COLO829 (cell line): Measurements from ENCODE around the gene FARP2.

Source experiments
- DNase-seq: peaks from one replicate; pipeline ENCODE4 v3.0.0; 2012; ENCODE audit warnings: low spot score

Gene FARP2

DNA sequence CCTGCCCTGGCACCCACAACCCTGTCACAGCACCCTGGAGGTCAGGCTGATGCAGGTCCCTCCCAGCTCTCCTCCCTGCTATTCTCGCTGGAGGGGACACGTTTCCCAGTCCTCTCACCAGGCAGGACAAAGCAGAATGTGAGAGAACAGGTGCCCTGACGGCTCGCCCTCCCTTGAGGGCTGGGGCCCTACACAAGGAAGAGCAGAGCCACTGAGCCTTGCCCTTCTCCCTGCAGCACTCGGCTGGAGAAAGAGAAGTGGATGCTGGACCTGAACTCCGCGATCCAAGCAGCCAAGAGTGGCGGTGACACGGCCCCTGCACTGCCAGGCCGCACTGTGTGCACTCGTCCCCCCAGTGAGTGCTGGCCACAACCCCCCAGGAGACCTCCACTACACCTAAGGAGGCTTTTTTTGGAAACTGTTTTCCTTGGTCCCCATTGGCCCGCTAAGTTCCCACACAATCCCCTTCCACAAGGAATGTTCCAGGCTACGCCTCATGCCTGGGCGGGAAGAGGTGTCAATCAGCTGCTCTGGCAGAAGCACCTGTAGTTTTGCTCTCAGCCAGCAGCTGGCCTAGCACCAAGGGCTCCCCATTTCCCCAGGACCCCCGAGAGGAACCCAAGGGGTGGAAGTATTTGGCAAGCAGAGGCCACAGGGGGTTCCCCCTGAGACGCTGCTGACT is 134.9 kb downstream of the FARP2 start:
- DNase-seq, result no peak

DNA sequence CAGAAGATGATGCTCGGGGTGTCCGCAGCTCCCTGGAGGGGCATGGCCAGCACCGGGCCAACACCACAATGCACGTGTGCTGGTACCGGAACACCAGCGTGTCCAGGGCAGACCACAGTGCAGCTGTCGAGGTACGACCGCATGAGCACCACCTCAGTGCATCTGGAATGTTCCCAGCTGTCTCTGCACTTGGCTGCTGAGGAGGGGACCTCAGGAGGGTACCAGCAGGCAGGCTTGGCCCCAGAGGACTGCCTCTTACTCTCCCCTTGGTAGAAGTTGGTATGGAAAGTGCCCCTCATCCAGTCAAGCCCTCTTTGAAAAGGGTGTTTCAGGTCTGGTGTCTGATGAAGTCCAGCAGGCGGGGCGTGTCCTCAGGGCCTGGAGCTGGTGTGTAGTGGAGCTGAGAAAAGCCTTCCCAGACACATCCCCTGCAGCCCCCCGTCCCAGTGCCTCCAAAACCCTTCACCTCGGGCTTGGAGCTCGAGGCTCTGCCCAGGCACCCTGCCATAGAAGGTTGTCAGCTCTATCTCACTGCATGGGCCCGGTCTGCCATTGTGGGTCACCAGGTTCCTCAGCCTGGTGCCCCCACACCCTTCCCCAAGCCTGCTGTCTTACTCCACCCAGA is 135.6 kb downstream of the FARP2 start:
- DNase-seq, result no peak

DNA sequence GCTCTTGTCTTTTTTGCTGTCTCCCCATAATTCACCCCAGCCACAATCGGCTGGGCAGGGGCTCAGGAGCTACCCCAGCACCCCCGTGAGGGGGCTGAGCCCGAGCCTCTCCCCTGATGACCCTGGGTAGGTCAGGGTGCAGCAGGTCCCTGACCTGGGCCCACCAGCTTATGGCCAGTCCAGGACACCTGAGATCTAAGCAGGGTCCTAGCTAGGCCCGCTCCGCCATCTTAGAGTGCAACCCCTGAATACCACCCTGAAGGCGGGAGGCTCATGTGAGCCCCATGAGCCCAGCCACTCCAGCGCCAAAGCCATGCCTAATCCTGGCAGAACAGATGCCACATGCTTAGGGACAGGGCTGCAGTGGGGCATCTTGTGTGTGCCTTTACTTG is 136.1 kb downstream of the FARP2 start:
- no peak for DNase-seq

DNA sequence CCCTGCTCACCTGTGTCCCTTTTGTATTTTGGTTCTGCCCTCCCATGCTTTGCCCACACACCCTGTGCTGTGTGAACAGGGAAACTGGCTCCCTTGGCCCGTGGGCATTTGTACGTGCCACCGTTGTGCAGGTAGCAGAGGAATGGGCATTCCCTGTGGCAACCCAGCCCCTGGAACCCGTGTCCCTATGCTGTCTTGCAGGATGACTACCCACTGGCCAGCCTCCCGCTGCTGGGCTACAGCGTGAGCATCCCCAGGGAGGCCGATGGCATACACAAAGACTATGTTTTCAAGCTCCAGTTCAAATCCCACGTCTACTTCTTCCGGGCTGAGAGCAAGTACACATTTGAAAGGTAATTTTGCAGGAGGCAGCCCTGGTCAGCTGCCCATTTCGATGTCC is 137.0 kb downstream of the FARP2 start:
- no peak for DNase-seq

DNA sequence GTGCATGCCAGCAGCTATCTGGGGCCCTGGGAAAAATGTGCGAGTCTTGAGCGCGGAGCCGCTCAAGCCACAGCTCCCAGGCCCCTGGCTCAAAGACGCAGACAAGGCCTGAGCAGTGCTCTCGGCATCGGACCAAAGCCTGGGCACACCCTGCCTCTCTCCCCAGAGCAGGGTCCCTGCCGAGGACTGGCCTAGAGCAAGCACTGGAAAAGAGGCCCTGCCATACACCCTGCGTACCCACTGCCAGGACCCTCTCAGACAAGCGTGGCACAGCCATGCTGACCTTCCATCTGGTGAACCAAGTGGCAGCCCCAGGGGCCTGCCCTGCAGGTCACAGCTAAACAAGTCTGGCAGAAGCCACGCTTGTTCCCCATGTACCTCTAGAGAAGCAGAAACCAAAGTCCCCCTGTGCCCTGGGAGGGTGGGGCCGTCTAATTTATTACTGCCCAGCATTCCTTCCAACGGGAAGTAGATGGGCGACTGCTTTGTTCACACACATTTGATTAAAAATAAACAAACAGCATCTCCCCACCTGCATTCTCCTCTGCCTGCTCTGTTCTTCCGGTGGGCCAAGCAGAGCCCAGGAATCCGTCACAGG is 138.3 kb downstream of the FARP2 start:
- DNase-seq, result no peak

DNA sequence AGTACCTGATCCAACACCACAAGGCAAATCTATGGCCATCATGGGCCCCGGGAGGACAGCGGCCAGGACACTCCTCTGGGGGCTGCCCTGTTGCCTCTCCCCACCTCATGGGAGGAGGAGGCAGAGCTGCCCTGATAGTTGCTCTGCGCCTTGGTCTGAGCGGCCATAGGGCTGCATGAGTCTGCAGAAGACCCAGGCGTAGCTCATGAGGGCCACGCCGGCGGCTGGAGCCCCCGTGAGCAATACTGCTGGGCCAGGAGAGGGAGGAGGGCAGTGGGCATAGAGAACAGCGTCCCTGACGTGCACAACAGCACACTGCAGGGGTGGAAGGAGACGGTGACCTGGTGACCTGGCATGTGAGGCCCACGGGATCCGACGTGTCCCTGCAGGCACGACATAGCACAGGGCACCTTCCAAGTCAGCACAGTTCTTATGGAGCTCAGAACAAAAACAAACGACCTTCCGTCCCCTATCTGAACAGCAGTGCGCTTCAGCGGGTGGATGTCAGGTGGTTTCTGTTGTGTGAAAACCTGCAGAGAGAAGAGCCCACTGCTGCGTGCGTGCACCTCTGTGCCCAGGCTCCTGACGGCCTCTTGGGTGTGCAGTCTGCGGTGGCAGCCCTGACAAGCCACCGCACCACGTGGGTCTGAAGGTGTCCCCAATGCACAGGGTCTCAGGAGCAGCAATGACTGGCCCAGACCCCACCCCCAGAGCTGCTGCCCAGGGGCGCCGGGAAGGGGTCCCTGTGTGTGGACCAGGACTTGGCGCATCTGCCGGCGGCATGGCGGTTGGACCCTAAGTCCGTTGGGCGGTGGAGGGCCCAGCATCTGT is 139.3 kb downstream of the FARP2 start:
- DNase-seq, result no peak

DNA sequence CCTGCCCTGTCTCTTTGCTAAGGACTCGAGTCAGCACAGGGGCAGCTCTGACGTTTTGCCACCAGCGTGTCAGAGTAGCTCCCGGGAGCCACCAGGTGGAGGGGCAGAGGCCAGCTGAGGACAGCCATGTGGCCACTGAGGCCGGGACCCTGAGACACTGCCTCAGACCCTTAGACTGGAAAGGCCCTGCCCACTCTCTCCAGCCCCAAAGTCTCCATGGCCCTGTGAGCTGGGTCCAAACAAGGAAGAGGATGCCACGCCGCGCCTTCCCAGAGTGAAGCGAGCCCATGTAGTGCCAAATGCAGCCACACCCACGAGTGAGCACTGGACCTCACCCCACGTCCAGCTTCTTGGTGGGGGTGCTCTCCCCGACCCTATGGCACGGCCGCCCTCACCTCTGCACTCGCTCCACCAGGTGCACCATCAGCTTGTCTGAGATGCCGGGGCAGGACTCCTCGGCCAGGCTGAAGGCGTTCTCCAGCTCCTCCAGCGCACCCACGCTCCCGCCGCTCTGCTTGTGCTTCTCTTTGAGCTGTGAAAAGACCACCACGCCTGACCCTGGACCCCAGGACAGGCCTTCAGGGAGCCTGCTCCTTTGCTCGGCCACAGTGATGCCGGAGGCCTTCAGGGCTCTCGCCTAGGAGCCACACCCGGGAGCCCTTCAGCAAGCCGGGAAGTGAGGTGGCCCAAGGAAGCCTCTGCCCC is 140.1 kb downstream of the FARP2 start:
- no peak for DNase-seq

DNA sequence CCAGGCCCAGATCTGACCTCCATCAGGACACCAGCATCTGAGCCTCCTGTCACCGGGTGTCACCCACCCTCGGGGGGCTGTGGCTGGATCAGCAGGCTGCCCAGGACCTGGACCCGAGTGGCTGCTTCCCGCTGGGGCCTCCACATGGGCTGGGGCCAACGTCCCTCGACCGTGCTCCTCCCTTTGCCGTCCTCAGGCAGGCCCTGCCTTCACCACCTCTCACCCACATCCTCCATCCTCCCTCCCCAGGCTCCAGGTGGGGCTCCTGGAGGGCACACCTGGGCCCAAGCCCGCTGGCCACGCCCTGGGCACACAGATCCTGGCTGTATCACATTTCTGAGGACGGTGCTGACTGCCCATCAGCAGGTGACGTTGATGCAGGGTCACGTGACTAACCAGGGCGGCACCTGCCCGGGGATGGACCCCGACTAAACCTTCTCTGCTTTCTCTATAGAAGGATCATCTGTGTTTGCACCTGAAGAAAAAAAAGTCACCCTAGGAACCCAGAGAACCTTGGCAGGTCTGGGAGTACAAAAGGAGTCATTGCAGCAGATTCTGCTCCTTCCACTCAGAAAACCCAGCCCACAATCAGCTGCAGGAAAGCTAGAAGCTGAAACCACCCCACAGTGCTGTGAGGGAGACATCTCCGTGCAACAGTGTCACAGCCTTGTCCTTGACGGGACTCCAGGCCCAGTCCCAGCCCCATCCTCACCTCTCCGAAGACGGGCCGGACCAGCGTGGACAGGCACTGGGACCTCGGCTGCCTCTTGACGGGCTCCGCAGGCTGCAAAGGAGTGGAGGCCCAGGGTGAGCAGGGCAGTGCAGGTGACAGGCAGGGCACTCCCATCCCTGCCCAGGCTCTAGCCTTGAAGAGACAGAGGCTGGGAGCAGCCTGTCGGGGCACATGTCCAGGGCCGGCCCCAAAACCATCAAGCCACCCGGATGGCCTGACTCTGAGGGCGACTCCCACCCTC is 141.1 kb downstream of the FARP2 start:
- no peak for DNase-seq

DNA sequence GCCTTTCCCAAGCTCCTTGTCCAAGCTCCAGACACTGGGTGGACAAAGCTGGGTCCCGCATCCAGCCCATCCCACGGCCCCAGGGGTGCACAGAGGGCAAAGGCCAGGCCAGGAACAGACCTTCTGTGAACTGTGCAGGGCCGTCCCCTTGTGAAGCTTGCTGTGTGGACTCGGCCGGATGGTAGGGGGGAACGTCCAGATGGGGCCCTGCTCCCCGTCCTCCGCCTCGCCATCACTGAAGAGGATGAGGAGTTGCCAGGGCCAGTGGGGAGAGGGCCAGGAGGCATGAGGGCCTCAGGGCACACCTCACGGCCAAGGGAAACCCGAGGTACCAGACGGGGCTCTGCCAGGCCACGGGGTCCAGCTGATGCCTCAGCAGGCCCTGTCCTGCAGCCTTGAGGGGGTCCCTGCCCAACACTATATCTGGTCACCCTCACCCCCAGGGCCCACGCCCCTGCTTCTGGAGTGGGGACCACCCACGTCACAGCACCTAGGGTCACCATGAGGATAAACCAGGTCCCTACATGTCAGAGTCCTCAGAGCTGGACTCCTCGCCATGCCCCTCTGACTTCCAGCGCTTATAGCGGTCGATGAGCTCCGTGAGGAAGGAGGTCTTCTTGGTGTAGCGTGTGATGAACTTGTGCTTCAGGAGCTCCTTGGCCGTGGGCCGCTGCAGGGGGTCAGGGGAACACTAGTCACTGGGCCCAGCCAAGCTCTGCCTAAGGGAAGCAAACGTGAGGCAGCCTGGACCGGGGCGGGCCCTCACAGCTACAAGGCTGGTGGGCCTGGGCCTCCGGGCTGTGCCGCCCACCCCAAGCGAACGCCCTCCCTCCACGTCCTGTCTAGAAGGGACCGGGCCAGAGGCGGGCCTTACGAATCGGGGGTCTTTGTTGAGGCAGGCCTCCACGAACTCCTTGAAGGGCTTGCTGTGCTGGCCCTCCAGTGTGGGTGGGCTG is 142.3 kb downstream of the FARP2 start:
- DNase-seq, result no peak

DNA sequence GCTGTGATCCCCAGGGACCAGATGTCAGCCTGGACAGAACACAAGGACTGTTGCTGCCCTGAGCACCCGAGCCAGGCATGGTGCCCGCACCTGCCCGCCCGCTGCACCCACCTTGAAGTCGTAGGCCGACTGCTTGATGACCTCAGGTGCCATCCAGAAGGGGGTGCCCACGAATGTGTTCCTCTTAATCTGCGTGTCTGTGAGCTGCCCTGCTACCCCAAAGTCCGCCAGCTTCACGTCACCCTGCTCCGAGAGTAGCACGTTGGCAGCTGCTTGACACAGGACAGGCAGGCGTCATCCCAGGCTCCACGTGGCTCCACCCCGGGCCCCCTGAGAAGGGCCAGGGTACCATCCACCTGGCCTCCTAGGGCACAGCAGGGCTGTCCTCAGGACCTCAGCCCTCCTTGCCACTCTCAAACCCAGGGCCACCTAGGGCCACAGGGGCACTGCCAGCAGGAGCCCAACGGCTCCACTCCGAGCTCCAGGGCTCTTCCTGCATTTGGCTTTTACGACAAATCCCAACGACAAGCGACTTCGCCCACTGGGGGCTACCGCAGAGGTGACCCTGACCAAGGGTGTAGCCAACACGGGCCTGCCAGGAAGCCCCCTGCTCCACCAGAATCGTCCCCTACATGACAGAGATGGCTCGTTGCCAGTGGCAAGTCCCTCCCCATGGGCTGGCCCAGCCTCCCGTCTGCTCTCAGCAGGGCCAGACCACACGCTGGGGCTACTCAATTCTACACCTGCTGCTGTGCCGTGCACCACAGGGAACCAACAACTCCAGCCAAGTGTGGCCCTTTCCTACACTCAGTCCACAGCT is 143.3 kb downstream of the FARP2 start:
- DNase-seq, result no peak

DNA sequence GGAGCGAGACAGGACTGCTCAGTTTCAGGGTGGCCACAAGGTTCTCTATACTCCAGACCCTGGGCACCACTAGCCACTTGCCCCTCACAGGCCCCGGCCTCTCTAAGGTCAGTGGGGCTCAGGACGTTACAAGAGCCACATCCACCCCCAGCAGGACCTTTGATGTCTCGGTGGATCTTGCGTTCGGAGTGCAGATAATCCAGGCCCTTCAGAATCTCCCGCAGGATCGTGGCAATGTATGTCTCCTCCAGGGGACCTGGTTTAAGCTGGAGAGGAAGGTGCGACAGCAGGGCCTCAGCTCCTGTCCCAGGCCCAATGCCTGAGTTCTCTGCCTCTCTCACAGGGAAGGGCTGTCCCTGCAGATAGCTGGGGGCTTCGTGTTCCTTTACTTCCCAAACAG is 143.9 kb downstream of the FARP2 start:
- DNase-seq, result no peak

DNA sequence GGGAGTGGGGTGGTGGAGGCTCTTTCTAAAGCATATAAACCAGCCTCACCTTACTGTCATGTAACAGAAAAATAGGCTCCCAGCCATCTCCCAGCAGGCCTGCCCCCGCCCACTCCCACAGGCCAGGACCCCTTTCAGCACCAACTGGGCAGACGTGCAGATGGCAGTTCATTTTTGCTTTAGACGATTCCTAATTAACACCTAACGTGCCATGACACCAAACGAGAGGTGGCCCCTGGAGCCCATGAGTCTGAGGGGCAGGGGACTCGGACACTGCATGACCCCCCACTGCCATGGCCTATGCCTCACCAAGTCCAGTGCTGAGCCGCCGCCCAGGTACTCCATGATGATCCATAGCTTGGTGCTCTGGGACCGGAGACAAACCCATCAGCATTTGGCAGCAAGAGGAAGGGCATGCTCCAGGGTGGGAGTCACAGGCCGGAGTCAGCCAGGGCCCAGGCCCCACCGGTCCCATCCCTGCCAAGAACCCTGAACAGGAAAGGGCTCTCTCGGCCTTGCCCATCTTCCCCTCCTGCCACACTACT is 144.4 kb downstream of the FARP2 start:
- DNase-seq, result no peak

DNA sequence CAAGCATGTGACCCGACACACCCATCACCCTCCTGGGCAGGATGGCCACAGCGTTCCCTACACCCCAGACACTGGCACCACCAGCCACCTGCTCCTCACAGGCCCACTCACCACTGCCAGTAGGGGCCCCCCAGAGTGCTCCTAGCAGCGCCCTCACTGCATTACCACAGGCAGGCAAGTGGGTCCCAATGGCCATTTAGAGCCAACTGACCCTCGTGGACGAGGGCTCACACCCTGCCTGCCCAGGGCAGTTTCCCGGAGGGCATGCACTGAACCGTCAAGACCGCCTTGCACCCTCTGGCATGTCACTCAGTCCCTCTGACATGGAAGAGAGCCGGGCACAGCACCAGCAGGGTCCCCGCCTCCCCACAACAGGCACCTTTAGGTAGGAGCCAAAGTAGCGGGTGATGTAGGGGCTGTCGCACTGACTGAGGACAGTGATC is 145.0 kb downstream of the FARP2 start:
- DNase-seq, result no peak

DNA sequence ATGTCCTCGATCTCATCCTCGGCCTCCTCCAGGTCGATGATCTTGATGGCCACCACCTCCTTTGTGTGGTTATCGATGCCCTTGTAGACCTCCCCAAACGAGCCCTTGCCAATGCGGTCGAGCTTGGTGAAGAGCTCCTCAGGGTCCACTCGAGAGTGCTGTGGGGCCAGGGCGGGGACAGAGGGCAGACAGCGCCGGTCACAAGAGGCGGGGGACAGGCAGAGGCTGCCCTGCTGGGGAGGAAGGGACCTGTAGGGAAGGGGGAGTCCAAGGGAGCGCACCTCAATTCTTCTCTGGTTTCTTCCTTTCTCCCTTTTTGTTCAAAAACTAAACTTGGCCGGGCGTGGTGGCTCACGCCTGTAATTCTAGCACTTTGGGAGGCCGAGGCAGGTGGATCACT is 145.5 kb downstream of the FARP2 start:
- DNase-seq, result no peak

DNA sequence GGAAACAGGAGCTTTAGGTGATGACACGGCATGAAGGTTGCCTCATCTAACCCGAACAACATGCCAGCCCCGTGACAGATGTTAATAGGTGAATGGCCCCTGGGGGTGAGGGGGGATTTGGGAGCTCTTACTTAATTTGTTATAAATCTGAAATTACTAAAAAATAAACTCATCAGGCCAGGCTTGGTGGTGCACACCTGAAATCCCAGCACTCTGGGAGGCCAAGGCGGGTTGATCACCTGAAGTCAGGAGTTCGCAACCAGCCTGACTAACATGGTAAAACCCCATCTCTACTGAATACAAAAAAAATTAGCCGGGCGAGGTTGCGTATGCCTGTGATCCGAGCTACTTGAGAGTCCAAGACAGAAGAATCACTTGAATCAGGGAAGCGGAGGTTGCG is 146.2 kb downstream of the FARP2 start:
- DNase-seq, result no peak

DNA sequence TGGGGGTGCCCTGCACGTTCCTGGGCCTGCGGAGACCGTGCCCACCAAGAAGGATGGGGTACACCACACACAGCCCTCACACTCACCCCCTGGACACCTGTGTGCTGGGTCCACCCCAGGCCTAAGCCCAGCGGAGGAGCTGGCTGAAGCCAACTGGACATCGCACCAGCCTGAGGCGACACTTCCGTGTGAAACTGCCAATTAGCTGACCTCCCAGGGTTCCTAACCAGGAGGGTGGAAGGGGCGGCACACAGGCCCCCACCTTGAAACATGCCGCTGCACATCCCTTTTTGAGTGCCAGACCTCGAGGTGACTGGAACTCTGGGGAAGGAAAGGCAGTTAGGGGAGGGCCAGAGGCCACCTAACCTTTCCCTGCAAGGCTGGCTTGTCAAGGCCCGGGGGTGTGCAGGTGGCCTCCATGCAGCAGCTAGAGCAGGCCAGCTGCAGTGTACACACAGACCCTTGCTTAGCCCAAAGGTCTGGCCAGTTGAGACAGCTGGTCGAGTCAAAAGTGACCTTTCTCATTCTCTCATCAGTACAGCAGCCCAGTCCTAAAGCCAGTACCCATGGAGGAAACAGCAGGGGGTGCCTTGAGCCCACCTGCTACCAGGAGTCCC is 147.8 kb downstream of the FARP2 start:
- DNase-seq, result no peak

DNA sequence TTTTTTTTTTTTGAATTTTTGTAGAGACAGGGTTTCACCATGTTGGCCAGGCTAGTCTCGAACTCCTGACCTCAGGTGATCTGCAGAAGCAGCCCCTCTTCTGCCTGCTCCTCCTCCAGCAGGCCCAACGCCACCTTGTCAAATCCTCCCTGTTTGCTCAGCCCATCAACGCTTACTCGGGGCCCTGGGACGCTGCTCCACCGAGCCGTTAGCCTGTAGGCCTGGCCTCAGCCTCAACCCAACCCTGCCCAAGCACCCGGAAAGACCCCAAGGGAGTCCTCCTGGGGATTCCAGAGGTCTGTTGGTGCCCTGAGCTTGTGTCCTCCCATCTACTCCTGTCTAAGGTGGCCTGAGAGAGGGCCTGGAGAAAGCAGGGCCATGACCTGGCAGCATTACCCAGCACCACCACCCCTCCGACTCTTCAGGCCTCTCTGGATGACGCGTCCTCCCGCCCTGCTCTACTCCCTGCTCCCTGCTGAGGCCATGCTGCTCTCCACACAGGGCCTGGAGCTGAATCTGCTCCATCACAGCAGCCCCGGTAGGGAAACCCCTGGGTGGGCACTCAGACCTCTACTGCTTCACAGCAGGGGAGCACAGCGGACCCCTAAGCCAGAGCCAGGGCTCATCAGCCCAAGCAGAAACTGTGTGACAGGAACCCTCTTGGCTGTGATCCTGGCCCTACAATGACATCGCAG is 149.1 kb downstream of the FARP2 start:
- DNase-seq, result no peak
